ENCODE measurements around the gene FAM163B.

The FAM163B gene

DNA sequence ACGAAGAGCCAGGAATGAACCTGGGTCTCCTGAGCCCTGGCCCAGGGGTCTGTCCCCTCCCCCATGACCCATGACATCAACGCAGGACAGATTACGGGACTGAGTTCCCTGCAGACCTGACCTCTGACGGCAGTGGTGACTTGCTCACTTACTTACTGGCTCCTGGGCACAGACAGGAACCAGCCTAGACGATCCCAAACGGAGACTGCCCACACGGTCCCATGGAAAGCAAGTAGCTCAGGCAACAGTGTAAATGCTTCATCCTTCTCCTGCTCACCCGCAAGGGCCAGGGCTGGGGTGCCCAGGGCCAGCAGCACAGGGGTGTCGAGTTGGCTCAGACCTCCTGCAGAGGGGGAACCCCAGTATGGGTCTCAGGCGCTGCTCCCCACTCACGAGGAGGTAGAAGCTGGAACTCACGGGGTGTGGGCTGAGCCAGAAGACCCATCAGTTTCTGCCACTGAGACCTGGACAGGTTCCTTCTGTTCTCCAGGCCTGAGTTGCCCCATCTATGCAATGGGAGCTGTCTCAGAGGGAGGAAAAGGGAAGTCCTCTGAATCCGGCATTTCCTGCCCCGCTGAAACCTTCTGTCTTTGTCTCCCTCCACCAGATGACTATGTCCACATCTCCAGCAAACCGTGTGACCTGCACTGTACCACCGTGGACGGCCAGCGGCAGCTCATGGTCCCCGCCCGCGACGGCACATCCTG lies 69.0 kb downstream of the FAM163B start:
- peak; percentile 45 to 69 for DNase-seq

DNA sequence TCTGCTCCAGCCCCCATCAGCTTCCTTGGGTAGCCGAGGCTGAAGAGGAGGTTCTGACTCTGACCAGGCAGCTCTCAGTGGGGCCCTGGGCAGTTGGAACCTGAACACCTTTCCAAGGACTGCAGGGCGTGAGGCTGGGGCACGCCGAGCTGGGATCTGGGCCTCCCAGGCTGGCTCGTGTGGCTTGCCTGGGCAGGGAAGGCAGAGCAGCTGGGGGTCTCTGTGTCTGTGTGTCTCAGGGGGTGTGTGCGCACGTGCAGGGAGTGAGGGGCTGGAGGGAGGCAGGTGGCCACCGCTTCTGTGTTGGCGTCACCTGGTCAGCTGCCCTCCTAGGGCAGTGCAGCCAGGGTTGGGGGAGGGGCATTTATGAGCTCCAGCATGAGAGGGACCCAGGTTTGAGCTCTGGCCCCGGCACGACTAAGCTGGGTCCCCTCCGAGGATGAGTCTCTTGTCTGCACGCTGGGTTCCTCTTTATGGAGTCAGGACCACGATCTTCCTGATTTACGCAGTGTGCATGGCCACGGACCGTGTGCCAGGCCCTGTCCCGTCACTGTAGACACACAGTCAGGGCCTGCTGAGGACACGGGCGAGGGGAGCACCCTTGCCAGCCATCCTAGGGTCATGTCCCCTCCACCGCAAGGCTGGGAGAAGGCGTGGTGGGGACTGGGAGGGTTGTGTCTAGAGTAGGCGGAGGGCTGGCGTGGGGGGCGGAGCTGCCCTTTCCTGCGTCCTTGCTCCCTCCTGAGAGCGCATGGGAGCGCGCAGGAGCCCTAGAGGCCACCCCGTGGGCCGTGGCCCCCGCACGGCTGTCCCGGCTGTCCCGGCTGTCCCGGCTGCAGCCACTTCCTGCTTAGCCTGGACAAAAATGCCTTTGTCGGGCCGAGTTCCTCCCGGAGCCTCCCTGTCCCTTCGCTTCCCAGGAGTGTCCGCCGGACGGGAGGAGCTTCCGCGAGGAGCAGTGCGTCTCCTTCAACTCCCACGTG lies 70.0 kb downstream of the FAM163B start:
- peak in 1 of 2 donors; percentile 33 for DNase-seq

DNA sequence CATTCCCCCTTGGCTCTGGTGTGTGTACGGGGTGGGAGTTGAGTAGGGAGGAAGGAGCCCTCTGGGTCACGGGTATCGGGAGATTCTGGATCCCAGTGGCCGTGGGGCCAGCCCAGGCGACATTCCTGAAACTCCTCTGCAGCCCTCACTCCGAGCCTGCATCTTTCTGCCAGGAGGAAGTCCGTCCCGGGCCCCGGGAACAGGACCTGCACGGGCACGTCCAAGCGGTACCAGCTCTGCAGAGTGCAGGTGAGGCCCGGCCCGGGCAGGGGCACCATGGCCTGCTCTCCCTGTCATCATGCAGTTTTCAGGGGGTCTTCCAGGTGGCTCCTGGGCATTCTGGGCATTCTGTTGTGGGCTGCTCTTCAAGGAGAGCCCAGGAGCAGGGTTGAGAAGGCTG lies 71.0 kb downstream of the FAM163B start:
- no peak for DNase-seq

DNA sequence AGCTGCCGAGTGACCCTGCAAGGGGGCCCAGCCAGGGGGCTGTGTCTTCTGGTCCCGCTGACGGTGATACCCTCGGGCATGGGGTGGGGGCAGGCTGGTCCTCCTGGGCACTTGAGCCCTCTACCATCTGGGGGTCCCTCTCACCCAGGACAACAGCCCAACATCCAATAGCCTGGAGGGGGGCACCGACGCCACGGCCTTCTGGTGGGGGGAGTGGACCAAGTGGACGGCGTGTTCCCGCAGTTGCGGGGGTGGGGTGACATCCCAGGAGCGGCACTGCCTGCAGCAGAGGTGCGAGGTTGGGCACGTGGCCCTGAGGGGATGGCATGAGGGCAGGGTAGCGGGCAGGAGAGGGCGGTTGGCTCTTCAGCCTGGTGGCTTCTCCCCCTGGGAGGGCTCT lies 71.9 kb downstream of the FAM163B start:
- DNase-seq, result no peak

DNA sequence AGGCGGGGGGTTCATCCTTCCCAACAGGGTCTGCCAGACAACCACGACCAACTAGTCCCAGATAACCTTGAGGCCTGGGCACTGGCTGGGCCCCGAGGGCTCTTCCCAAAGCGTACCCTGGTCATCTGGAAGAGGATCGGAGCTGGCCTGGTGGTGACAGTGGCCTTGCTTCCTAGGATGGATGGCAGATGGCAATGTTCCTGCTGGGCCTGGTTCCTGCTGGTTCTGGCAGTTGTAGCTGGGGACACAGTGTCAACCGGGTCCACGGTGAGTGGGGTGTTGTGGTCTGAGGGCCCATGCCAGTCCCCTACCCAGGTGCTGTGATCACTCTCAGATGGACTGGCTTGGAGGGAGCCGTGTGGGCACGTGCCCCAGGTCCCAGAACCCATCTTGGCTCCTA lies 72.7 kb downstream of the FAM163B start:
- DNase-seq, result no peak

DNA sequence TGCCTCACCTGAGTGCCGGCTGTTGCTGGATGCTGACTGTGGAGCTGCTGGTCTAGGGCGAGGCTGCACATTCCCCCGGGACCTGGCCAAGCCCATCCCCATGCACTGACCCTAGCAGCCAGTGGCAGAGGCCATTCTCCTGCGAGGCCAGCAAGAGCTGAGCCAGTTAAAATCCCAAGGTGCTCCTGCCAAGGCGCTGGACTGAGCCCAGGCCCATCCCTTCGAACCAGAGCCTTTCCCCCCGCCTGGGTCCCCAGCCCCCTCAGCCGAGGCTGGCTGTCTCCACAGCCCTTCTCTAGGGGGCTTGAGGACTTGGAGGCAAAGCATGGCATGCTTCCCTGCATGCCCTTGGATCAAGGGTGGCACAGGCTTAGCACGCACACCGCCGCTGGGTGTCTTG lies 73.1 kb downstream of the FAM163B start:
- no peak for DNase-seq

DNA sequence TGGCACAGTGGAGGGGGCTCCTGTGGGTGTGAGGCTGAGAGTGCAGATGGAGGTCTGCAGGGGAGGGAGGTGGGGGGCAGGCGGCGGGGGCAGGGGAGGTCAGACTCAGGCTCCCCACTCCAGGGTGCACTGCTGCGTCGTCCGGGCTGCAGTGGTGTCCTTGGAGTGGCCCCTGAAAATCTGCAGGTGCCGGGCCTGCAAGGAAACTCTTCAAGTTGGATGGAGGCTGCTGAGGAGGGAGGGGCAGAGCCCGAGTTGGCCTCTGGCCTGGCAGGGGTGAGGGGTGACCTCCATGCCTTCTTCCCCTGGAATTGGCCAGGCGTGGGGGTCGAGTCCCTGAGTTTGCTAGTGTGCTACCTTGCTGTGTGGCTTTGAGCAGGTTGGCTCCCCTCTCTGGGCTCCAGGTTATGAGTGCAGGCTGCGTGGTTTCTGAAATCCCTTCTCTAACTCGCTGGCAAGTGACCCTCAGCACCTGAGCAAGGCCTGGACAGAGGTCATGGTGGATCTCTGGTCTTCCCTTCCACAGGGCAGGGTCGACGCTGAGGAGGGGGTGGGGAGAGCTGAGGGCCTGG lies 73.8 kb downstream of the FAM163B start:
- no peak for DNase-seq

DNA sequence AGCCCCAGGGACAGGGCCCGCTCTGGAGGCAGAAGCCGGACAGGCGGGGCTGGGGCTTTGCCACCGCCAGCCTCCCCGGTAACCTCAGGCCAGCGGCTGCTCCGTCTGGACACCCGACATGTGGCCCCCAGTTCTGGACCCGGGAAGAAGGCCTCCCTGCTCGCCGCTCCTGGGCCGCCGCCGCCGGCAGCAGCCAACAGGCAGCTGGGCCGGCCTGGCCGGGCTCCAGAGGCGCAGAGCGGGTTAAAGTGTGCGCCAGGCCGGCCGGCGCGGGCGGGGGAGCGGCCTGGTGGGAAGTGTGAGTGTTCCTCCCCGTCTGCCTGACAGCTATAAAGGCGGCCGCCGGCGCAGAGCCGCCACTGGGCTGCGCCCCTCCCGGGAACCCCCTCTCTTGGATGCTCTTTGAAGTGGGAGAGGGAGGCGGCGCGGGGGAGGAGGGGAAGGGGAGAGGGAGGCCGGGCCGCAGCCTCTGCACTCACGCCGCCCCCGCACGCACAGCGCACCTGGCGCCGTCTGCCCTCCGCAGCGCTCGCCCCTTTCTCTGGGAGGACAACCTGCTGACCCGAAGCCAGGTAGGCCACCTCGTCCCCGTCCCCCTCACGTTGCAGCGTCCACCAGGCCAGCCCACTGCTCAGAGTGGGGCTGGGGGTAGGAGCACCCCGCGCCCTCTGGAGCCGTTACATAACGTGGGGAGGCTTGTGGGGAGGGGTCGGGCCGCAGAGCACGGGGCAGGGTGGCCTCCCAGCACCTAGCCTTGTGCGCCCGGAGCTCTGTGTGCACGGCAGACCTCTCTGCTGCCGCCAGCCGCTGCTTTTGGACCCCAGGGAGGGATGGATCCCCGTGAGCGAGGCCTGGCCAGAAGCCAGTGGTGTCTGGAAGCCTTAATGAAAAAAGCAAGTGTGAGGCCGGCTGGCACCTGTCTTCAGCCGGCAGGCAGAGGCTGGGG lies 74.6 kb downstream of the FAM163B start, which contains the start of gene ADAMTSL2:
ADAMTSL2 (plus strand) TSS at position 359 of the 946 bp plus-strand sequence. CDS start 2,009 bp downstream, outside the sequence.
- no peak for DNase-seq

DNA sequence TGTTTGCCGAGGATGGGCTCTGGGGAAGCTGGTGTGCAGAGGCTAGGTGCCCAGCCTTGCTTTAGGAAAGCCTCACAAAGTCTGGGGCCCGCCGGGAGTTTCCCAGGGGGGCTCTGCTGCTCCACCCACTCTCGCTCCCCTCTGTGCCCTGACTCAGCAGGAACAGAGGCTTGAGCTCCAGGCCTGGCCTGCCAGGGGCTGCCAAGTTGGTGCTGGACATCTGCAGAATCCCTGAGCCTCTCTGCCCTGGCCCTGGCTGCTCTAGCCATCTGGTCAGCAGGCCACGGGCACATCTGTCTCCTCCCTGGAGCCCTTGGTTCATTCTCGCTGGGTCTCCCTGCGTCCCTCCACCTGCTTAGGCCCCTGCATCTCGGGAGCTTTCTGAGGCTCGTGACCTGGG lies 75.3 kb downstream of the FAM163B start:
- no peak for DNase-seq

DNA sequence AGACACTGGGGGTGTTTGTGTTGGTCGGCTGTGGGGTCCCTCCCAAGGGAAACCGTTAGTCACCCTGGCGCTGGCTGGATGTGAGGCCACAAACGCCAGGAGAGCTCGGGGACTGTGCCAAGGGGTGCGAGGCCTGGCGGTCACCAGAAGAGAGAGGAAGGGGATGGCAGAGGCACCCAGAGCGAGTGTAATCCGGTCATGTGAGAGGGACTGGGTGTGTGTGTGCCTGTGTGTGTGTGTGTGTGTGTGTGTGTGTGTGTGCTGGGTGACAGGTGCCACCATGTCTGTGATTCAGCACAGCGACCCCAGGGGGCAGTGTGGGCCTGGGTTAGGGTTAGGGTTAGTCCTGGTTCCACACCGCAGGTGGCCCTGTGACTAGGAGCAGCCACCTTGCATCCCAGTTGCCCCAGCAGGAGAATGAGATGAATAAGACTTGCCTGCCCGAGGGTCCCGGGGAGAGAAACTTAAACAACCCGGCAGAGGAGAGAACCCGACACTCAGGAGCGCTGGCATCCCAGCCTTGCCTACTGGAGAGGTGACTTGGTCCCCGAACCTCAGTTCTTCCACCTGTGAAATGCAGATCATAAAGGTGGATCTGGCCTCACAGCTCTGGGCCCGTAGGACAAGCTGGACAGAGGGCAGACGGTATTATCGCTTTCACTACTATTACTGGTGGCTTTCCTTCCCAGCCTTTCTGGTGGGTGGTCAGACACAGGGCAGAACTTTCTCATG lies 76.1 kb downstream of the FAM163B start:
- peak; percentile 9 to 68 for DNase-seq

DNA sequence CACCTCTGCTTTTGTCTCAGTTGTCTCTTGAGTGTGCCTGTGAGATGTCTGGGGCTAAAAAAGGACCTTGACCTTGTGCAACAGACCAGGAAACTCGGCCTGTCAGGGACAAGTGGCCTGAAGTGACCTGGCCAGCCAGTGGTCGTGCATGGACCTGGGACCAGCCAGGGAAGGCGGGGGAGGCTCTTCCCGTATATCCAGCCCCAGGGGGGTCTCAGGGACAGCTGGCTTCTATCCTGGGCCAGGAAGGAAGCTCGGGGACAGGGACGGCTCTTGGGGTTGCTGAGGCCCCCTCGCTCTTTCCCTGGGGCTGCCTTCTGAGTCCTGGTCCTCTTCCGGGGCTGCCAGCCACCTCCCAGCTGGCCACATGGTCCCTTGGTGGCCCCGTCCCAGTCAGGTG lies 77.9 kb downstream of the FAM163B start:
- DNase-seq, result no peak

DNA sequence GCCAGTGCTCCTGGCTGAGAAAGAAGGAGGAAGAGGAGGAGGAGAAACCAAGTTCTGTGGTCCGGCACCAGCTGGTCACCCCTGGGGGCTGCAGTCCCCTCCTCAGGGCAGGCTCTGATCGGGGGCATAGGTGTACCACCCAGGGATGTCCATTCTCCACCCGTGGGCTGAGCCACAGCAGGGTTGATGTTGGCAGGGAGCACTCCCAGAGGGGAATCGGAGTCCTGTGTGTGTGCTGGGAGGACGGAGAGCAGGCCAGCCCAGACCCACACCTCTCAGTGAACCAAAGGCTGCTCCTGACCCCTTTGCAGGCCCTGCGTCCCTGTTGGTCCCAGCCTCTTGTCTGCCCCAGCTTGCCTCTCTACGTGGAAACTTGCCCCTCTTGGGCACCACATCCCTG lies 79.3 kb downstream of the FAM163B start:
- no peak for DNase-seq

DNA sequence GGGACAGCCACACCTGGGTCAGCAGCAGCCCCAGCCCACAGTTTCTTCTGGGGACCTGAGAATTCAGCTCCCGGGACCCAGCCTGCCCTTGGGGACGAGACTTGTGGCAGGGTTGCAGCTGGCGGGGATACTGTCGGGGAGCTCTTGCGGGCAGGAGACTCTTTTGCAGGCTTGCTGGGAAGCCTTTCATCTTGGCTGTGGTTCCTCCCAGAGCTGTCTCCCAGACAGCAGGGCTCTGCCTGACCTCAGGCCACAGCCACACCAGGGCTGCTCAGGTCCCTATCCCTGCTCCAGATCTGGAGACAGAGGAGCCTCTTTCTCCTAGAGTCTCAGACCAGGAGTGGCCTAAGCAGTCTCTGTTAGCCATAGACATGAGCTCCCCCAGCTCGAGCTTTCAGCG lies 79.7 kb downstream of the FAM163B start:
- DNase-seq, result no peak

DNA sequence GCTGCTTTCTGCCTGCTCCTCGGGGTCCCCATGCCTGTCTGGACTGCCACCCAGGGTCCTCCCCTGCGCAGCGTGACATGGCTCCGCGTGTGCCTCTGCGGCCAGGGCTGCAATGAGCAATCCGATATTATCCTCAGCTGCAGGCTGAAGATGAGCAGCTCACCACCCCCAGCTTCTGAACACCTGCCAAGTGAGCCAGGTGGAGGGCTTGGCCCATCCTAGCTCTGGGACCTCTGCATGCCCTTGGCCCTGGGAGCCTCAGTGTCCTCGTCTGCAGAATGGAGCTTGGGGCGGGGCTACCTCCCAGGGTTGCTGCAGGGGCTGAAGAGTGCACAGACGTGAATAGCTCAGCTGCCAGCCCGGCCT lies 80.3 kb downstream of the FAM163B start:
- no peak for DNase-seq

DNA sequence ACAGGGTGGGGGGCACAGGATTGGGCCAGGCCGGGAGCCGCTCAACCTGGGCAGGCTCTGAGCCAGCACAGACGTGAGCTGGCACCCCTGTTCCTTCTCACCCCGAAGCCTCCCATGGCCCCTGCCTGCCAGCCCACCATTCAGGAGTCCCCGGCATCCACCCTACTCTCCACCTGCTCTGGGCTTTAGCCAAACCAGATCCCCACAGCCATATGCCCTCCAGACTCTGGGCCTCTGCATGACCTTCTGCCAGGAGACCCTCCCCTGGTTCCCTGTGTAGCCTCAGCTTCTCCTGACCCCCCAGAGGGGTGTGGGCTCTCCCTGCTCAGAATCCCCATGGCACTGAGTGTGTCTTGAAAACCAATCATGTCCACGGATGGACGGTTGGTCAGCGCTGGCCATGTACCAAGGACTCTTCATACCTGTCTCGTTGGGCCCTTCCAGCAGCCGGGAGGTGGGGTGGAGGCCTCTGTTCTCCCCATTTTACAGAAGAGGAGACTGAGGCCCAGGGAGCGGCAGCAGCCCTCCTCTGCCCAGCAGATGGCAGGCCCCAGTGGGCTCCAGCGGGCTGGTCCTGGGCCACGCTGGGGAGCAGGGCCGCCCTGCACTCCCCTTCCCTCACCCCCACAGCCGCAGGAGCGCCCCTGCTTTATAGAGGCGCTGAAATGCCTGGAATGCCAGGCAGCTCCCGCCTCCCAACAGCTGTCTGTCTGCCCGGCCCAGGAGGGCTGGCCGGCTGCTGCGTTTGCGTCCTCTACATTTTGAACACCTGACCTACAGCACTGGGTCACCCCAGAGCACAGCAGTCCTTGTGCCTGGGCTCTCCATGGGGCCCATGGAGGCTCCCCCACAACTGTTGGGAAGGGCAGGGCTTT lies 81.0 kb downstream of the FAM163B start:
- no peak for DNase-seq

DNA sequence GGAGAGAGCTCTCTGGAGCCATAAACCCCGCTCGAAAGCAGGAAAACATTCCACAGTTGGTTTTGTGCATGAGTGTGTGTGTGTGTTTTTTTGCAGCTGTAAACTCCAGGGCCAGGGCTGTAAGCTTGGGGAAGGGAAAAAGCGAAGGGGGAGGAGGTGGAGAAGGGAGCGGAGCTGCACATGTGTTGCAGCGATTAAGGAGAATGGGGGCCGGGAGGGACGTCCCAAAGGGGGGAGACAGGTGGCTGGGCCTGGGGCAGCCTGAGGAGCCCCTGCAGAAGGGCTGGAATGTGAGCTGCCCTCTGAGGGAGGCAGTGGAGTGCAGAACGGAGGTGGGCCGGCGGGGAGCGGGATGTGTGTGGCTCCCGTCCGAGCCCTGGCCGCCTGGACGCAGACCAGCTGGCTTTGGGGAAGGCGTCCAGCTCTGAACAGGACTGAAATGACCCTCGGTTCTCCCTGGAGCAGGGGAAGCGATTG lies 81.7 kb downstream of the FAM163B start:
- DNase-seq, result no peak

Measured in inflammatory macrophage treated with lipopolysaccharide for 1 hour (primary cell).